ENCODE data around the gene PSMB5. TPM values are rescaled to one million over a fixed set of nuclear protein-coding genes. Genes with fewer than 3 reads are reported as not detected.

PSMB5 gene
- total RNA-seq, 2 experiments from 2014 or later: 20.1 to 24.5 TPM

- peaks cover 36% of the 10 kb centered on the region for H3K36me3 Mint-ChIP-seq (ENCODE audit: low read depth)
- intact Hi-C loops (cut with DNase I, micrococcal nuclease): loop anchor here (1.0 to 5.0 kb wide), 4 partner anchors 21 to 483 kb away; partner anchors contain the start of gene PSMB5 (in 1 of the 2)
- H3K27ac ChIP-seq (ENCODE audit: low read depth in 1 of 2, low read length in 2 of 2): no peak overlapping the region
- H3K27me3 Mint-ChIP-seq: no peaks in the 10 kb centered on the region
- CTCF ChIA-PET: interaction anchor here (1.0 to 4.5 kb wide), 6 partner anchors 21 to 78 kb away, joined by 3 to 42 read pairs (median 9); no protein-coding TSS in a partner anchor
- H3K4me3 Mint-ChIP-seq: peak overlapping the region; percentile 97
- no peak for TF ChIP-seq CTCF (IDR thresholded peaks at IDR 0.05)
- peak overlapping the region; percentile 45 for H3K27ac Mint-ChIP-seq
- no peaks in the 10 kb centered on the region for H3K9me3 Mint-ChIP-seq
- peaks cover 24% of the 10 kb centered on the region for H3K4me1 ChIP-seq (ENCODE audit: insufficient read depth, low read length)
- no peaks in the 10 kb centered on the region for H3K9me3 ChIP-seq (ENCODE audit: control insufficient read depth in 1 of 2, insufficient read depth in 1 of 2, low read length in 2 of 2)
- H3K4me1 Mint-ChIP-seq (ENCODE audit: low read depth): peaks cover 18% of the 10 kb centered on the region
- no peak for ATAC-seq (ENCODE audit: poor library complexity)
- H3K27me3 ChIP-seq (ENCODE audit: control insufficient read depth in 1 of 2, insufficient read depth in 2 of 2, low read length in 2 of 2): no peaks in the 10 kb centered on the region
- no peak overlapping the region for H3K4me3 ChIP-seq (ENCODE audit: low read length)
- POLR2A ChIA-PET: interaction anchor here (0.8 to 2.3 kb wide), 3 partner anchors 49 to 73 kb away, joined by 3 to 9 read pairs (median 5); partner anchors contain the start of gene AJUBA
- peak in 1 of 14 experiments; percentile 38 for DNase-seq
- peaks cover 18% of the 10 kb centered on the region for H3K36me3 ChIP-seq (ENCODE audit: insufficient read depth, low read length)
Observed at GRCh38 chr14:23055621-23056144, 21.0 kb upstream of the PSMB5 start.

- peaks cover 18% of the 10 kb centered on the region for H3K4me1 Mint-ChIP-seq (ENCODE audit: low read depth)
- no peak for ATAC-seq (ENCODE audit: poor library complexity)
- Histone ChIP-seq H3K27me3 (ENCODE audit: control insufficient read depth in 1 of 2, insufficient read depth in 2 of 2, low read length in 2 of 2) (no peaks in the 10 kb centered on the region), H3K27ac (ENCODE audit: low read depth in 1 of 2, low read length in 2 of 2) (no peak overlapping the region), H3K36me3 (ENCODE audit: insufficient read depth, low read length) (peaks cover 13% of the 10 kb centered on the region), H3K9me3 (ENCODE audit: control insufficient read depth in 1 of 2, insufficient read depth in 1 of 2, low read length in 2 of 2) (no peaks in the 10 kb centered on the region), H3K4me3 (ENCODE audit: low read length) (no peak overlapping the region), H3K4me1 (ENCODE audit: insufficient read depth, low read length) (peaks cover 24% of the 10 kb centered on the region)
- H3K36me3 Mint-ChIP-seq (ENCODE audit: low read depth): peaks cover 31% of the 10 kb centered on the region
- ChIA-PET CTCF (interaction anchor here (0.8 to 4.5 kb wide), 9 partner anchors 14 to 68 kb away, joined by 3 to 42 read pairs (median 4); no protein-coding TSS in a partner anchor), POLR2A (interaction anchor here (0.8 to 2.3 kb wide), 3 partner anchors 48 to 73 kb away, joined by 3 to 9 read pairs (median 5); partner anchors contain the start of gene AJUBA)
- intact Hi-C loops (cut with DNase I, micrococcal nuclease): loop anchor here (5.0 kb wide), 1 partner anchor 483 kb away; no protein-coding TSS in a partner anchor
- no peak for DNase-seq
- H3K27ac Mint-ChIP-seq: no peak overlapping the region
- TF ChIP-seq CTCF (IDR thresholded peaks at IDR 0.05): no peak
- H3K27me3 Mint-ChIP-seq: no peaks in the 10 kb centered on the region
- H3K9me3 Mint-ChIP-seq: no peaks in the 10 kb centered on the region
- peak overlapping the region; percentile 11 for H3K4me3 Mint-ChIP-seq
Observed at GRCh38 chr14:23055147-23055550, 20.4 kb upstream of the PSMB5 start.

GRCh38 chr14:23054000-23054811, 19.5 kb upstream of the PSMB5 start:
- no peak overlapping the region for H3K4me3 ChIP-seq (ENCODE audit: low read length)
- peak in 5 of 14 experiments; percentile 23 to 57 (median 51) for DNase-seq
- Mint-ChIP-seq H3K27me3 (no peaks in the 10 kb centered on the region), H3K36me3 (ENCODE audit: low read depth) (peaks cover 24% of the 10 kb centered on the region), H3K27ac (no peak overlapping the region), H3K4me3 (no peak overlapping the region), H3K9me3 (no peaks in the 10 kb centered on the region), H3K4me1 (ENCODE audit: low read depth) (peaks cover 18% of the 10 kb centered on the region)
- CTCF ChIA-PET: interaction anchor here (0.8 to 4.1 kb wide), 6 partner anchors 14 to 67 kb away, joined by 3 to 42 read pairs (median 6); no protein-coding TSS in a partner anchor
- intact Hi-C loops (cut with DNase I, micrococcal nuclease): no loop called here
- no peaks in the 10 kb centered on the region for H3K9me3 ChIP-seq (ENCODE audit: control insufficient read depth in 1 of 2, insufficient read depth in 1 of 2, low read length in 2 of 2)
- no peaks in the 10 kb centered on the region for H3K27me3 ChIP-seq (ENCODE audit: control insufficient read depth in 1 of 2, insufficient read depth in 2 of 2, low read length in 2 of 2)
- no peak for TF ChIP-seq CTCF (IDR thresholded peaks at IDR 0.05)
- POLR2A ChIA-PET: no interaction called here
- H3K4me1 ChIP-seq (ENCODE audit: insufficient read depth, low read length): peaks cover 24% of the 10 kb centered on the region
- H3K36me3 ChIP-seq (ENCODE audit: insufficient read depth, low read length): peaks cover 7% of the 10 kb centered on the region
- ATAC-seq (ENCODE audit: poor library complexity): no peak
- no peak overlapping the region for H3K27ac ChIP-seq (ENCODE audit: low read depth in 1 of 2, low read length in 2 of 2)

Measured in CD4-positive, alpha-beta T cell (primary cell).